Neural cell (in vitro differentiated cells): Measurements from ENCODE around the gene TSPAN3. TPM values are rescaled to one million over a fixed set of nuclear protein-coding genes. Genes with fewer than 3 reads are reported as not detected.

ENCODE experiments used
- H2AFZ ChIP-seq: fragments of 200-600, 300-800 bp; sonication (generic), shearing (Covaris generic); 2 replicates; pipeline ENCODE4 v1.6.0; 2014; ENCODE audit warnings: low read depth, mild to moderate bottlenecking, antibody characterized with exemption, low read length, moderate library complexity
- H3F3A ChIP-seq: fragments of 200-600 bp; shearing (Covaris generic); 2 replicates; pipeline ENCODE4 v1.6.1; 2016; ENCODE audit warnings: mild to moderate bottlenecking, moderate library complexity, mixed read lengths, antibody characterized with exemption, low read length; ENCODE audit not compliant: insufficient read depth, poor library complexity, severe bottlenecking
- H3K27ac ChIP-seq: fragments of 200-600, 300-800 bp; sonication (generic), shearing (Covaris generic); 2 replicates; pipeline ENCODE4 v1.5.1; 2014; ENCODE audit warnings: mild to moderate bottlenecking, low read length, moderate library complexity
- H3K27me3 ChIP-seq: fragments of 300-800, 200-600 bp; sonication (generic), shearing (Covaris generic); 2 replicates; pipeline ENCODE4 v1.6.0; 2014; ENCODE audit warnings: mild to moderate bottlenecking, low read depth, low read length, moderate library complexity; ENCODE audit not compliant: insufficient read depth
- H3K36me3 ChIP-seq: fragments of 300-800, 200-600 bp; sonication (generic), shearing (Covaris generic); 2 replicates; pipeline ENCODE4 v1.5.1; 2014; ENCODE audit warnings: mild to moderate bottlenecking, antibody characterized with exemption, low read length, moderate library complexity; ENCODE audit not compliant: insufficient read depth
- H3K4me2 ChIP-seq: fragments of 300-800, 200-600 bp; sonication (generic), shearing (Covaris generic); 2 replicates; pipeline ENCODE4 v1.6.0; 2014; ENCODE audit warnings: mild to moderate bottlenecking, low read length
- H3K4me3 ChIP-seq: fragments of 300-800, 200-600 bp; sonication (generic), shearing (Covaris generic); 2 replicates; pipeline ENCODE4 v1.5.1; 2014; ENCODE audit warnings: mild to moderate bottlenecking, low read length, moderate library complexity
- H3K79me2 ChIP-seq: fragments of 200-600 bp; shearing (Covaris generic); replicated peaks from 2 replicates; pipeline ENCODE4 v1.6.0; 2014; ENCODE audit warnings: mild to moderate bottlenecking, low read length, moderate library complexity; ENCODE audit not compliant: insufficient read depth
- H3K9ac ChIP-seq: fragments of 300-800, 200-600 bp; sonication (generic), shearing (Covaris generic); 2 replicates; pipeline ENCODE4 v1.6.1; 2016; ENCODE audit warnings: mild to moderate bottlenecking, low read length, mixed read lengths
- H3K9me2 ChIP-seq: fragments of 200-600 bp; shearing (Covaris generic); 2 replicates; pipeline ENCODE4 v1.6.1; 2016; ENCODE audit warnings: mild to moderate bottlenecking, low read length, mixed read lengths; ENCODE audit not compliant: insufficient read depth
- H3K9me3 ChIP-seq: fragments of 200-600, 300-800 bp; sonication (generic), shearing (Covaris generic); 2 replicates; pipeline ENCODE4 v1.6.1; 2016; ENCODE audit warnings: mild to moderate bottlenecking, mixed run types, low read length, moderate library complexity, mixed read lengths
- H4K20me1 ChIP-seq: fragments of 200-600 bp; shearing (Covaris generic); 2 replicates; pipeline ENCODE4 v1.6.1; 2016; ENCODE audit warnings: mild to moderate bottlenecking, mixed run types; ENCODE audit not compliant: insufficient read depth
- CTCF ChIP-seq: fragments of 450-650 bp; IDR thresholded peaks from 2 replicates; pipeline ENCODE4 v1.5.1; 2014; ENCODE audit warnings: antibody characterized with exemption, mild to moderate bottlenecking, moderate library complexity; ENCODE audit not compliant: poor library complexity, severe bottlenecking
- EP300 ChIP-seq: fragments of 450-650 bp; conservative IDR thresholded peaks from 2 replicates; pipeline ENCODE4 v1.6.1; 2014; ENCODE audit warnings: antibody characterized with exemption, mild to moderate bottlenecking, moderate library complexity; ENCODE audit not compliant: poor library complexity, severe bottlenecking
- EZH2 ChIP-seq: fragments of 200-600, 300-800 bp; shearing (Covaris generic), sonication (generic); IDR thresholded peaks from 2 replicates; pipeline ENCODE4 v1.6.1; 2014; ENCODE audit warnings: antibody characterized with exemption, low read length, borderline replicate concordance, mild to moderate bottlenecking; ENCODE audit not compliant: insufficient read depth, poor library complexity, severe bottlenecking
- MXI1 ChIP-seq: fragments of 450-650 bp; conservative IDR thresholded peaks from 2 replicates; pipeline ENCODE4 v1.6.1; 2014; ENCODE audit warnings: antibody characterized with exemption, mild to moderate bottlenecking; ENCODE audit not compliant: poor library complexity, severe bottlenecking
- POLR2AphosphoS5 ChIP-seq: IDR thresholded peaks from 2 replicates; pipeline ENCODE4 v1.6.1; 2012
- RAD21 ChIP-seq: fragments of 450-650 bp; conservative IDR thresholded peaks from 2 replicates; pipeline ENCODE4 v1.6.1; 2014; ENCODE audit warnings: antibody characterized with exemption, mild to moderate bottlenecking, moderate library complexity
- REST ChIP-seq: IDR thresholded peaks from 2 replicates; pipeline ENCODE4 v1.6.1; 2012; ENCODE audit warnings: borderline replicate concordance
- SMC3 ChIP-seq: fragments of 450-650 bp; conservative IDR thresholded peaks from 2 replicates; pipeline ENCODE4 v1.6.1; 2014; ENCODE audit warnings: antibody characterized with exemption, mild to moderate bottlenecking, moderate library complexity; ENCODE audit not compliant: poor library complexity
- TAF1 ChIP-seq: IDR thresholded peaks from 2 replicates; pipeline ENCODE4 v1.6.1; 2012; ENCODE audit warnings: low read depth
- polyA plus RNA-seq: library from polyadenylated mRNA; depleted of rRNA; stranded (reverse); fragments of >200 nt; gene quantifications from 2 replicates; pipeline ENCODE4 v1.2.3, GENCODE V29; 2014

TSPAN3 gene
- polyA plus RNA-seq, 1 donor from 2014 or later, result 815 TPM

GRCh38 chr15:77037388-77038209, 33.3 kb downstream of the TSPAN3 start:
- no peak overlapping the region for H3K27ac ChIP-seq
- TF ChIP-seq RAD21 (no peak), EZH2 (no peak), TAF1 (no peak), CTCF (no peak), POLR2AphosphoS5 (no peak)
- H3K4me2 ChIP-seq, result no peak overlapping the region
- no peaks in the 10 kb centered on the region for H3K36me3 ChIP-seq
- H3K9ac ChIP-seq, result no peak overlapping the region
- no peaks in the 10 kb centered on the region for H3K27me3 ChIP-seq
- H4K20me1 ChIP-seq, result no peaks in the 10 kb centered on the region
- no peaks in the 10 kb centered on the region for H3K79me2 ChIP-seq
- no peaks in the 10 kb centered on the region for H3F3A ChIP-seq
- no peaks in the 10 kb centered on the region for H3K9me3 ChIP-seq
- H2AFZ ChIP-seq, result no peak overlapping the region
- no peaks in the 10 kb centered on the region for H3K9me2 ChIP-seq
- no peak overlapping the region for H3K4me3 ChIP-seq

GRCh38 chr15:77036537-77037387, 34.1 kb downstream of the TSPAN3 start:
- Histone ChIP-seq H2AFZ (no peak overlapping the region), H3K27me3 (no peaks in the 10 kb centered on the region), H3K9me3 (no peaks in the 10 kb centered on the region), H3K9ac (no peak overlapping the region), H3K79me2 (no peaks in the 10 kb centered on the region), H3K4me2 (no peak overlapping the region), H4K20me1 (no peaks in the 10 kb centered on the region), H3K9me2 (no peaks in the 10 kb centered on the region), H3F3A (no peaks in the 10 kb centered on the region), H3K4me3 (no peak overlapping the region), H3K27ac (no peak overlapping the region), H3K36me3 (no peaks in the 10 kb centered on the region)
- TF ChIP-seq EZH2, result no peak
- no peak for TF ChIP-seq POLR2AphosphoS5
- no peak for TF ChIP-seq MXI1
- no peak for TF ChIP-seq SMC3
- TF ChIP-seq EP300, result no peak
- TF ChIP-seq TAF1, result no peak
- TF ChIP-seq REST, result no peak
- no peak for TF ChIP-seq CTCF
- no peak for TF ChIP-seq RAD21
